GM10266 (cell line): ENCODE data around the gene TMEM63C.

Experiments
- DNase-seq: peaks from one replicate; pipeline ENCODE4 v3.0.0; 2012; ENCODE audit errors: extremely low spot score
- CTCF ChIP-seq: IDR thresholded peaks from 2 replicates; pipeline ENCODE4 v1.5.1; 2012; ENCODE audit warnings: mild to moderate bottlenecking, low read depth; ENCODE audit not compliant: control insufficient read depth, insufficient read depth; ENCODE audit errors: missing control alignments

The TMEM63C gene

DNA sequence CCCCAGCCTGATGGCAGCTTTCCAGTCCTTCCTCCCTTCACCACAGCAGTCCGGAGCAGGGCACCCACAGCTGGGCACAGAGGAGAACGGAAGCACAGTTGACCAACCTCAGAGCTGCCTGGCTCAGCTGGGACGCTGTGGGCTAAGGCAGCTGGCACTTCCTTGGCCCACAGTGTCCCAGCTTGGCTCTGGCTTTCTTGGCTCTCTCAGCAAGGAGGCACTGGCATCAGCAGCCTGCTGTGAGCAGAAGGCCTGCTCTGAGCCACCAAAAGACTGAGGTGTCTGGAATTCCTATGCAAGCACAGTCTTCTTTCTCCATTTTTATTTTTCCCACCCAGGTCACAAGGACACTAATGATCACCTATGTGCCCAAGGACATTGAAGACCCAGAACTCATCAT, 56.8 kb downstream of the TMEM63C start:
- TF ChIP-seq CTCF, result no peak
- no peak for DNase-seq

DNA sequence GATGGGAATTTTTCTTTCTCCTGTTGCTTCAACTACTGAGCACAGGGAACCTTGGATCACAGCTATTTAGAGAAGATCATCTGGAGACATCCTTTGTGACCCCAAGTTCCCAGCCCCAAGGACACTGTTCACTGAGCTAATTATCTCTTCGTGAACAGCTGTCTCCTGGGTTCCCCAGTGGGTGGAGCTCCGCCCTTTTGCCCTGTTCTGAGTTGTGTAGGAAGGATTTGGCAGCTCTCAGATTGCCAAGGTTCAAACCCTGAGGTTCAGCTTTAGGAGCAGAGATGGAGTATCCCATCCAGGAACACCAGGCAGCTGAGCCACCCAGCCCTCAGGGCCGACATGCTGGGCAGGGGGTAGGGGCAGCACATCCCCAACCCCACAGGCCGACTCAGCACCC, 57.4 kb downstream of the TMEM63C start:
- DNase-seq, result no peak
- no peak for TF ChIP-seq CTCF

- no peak for DNase-seq
- no peak for TF ChIP-seq CTCF
Observed at GRCh38 chr14:77239412-77239811, 57.8 kb downstream of the TMEM63C start.

GRCh38 chr14:77240336-77240915, 58.8 kb downstream of the TMEM63C start:
- no peak for DNase-seq
- TF ChIP-seq CTCF, result no peak

DNA sequence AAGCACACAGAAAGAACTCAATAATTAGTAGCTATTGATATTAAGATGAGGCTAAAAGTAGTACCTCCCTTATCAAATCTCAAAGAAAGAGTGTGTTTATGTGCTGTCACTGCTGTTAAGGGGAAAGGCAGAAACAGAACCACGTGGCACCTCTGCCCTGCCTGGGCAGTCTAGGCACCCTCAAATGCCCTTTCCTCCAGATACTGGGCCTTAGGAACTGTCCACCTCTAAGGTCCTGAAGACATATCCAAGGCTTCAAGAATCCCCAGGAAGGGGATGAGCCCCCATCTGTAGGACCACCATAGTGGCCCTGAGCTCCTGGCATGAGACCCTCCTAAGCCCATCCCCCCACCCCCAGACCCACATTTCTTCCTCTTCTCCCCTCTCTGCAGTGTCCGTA, 60.4 kb downstream of the TMEM63C start:
- TF ChIP-seq CTCF, result no peak
- no peak for DNase-seq

DNA sequence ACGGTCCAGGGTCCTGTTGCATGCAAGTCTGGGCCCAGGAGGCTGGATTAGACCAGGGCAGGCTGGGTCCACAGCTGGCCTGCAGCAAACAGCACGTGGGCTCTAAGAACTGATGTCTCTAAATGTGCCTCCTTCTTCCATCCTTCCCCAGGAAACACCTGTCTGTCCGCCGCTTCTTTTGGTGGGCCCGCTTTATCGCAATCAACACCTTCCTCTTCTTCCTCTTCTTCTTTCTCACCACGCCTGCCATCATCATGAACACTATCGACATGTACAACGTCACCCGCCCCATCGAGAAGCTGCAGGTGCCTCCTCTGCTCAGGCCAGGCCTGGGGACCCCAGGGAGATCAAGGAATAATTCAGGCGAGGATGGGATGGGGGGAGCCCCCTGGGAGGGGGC, 61.2 kb downstream of the TMEM63C start:
- DNase-seq, result no peak
- TF ChIP-seq CTCF, result no peak

- no peak for TF ChIP-seq CTCF
- no peak for DNase-seq
Observed at GRCh38 chr14:77243853-77244252, 62.3 kb downstream of the TMEM63C start.
